Activated T-cell treated with anti-CD3 and anti-CD28 coated beads for 1 hour (primary cell): ENCODE measurements around the gene TDRD3.

ENCODE experiments used
- DNase-seq: peaks from one replicate; pipeline ENCODE4 v3.0.0-alpha.2; 2020; ENCODE audit warnings: low read depth

Gene TDRD3

DNA sequence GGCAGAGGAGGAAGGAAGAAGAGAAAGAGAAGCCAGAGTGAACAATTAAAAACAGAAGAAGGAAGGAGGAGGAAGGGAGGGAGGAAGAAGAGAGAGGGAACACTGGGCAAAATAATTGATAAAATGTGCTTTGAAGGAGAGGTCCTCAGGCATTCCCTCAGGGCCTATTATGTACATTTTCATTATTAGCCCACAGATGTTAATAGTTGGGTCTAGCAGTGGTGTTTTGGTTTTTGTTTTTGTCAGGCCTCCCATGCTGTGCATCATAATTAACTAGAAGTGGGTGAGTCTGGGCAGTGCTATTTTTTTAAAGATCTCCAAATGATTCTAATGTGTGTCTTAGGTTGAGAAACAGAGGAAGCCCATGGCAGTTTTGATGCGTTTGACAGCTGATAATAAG is 178.1 kb downstream of the TDRD3 start:
- DNase-seq, result no peak

- DNase-seq, result no peak
Measured at GRCh38 chr13:60577761-60578160, 180.7 kb downstream of the TDRD3 start.

DNA sequence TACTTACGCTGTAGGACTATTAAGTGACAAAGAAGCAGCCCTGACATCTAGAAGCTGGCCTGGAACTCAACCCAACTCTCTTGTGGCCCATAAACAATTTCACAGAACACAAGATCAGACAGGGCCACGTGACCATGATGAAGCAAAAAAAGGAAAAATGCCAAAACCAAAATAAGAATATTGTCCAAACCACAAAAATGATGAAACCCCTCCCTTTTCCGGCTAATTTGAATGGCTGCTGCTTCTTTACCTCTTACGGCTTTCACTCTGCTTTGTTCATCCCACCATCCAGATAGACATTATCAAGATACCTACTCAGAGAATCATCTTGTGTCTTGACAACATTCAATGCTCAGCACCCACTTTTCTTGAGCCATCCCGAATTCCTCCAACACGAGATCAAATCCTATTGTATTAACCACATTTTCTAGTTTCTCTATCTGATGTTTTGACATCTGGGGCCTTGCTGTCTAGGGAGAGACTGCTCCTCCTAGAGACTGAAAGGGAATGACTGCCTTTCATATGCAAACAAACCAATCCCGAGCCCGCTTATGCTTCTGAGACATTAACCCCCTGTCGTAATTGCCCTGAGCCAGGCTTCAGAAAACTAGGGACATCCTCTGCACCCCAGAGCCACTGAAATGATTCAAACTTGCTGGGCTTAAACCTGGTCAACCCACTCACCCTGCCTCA is 186.3 kb downstream of the TDRD3 start:
- no peak for DNase-seq

- no peak for DNase-seq
Measured at GRCh38 chr13:60583911-60584753, 187.1 kb downstream of the TDRD3 start.

GRCh38 chr13:60584976-60585375 is 188.0 kb downstream of the TDRD3 start:
- DNase-seq, result no peak

GRCh38 chr13:60590800-60591747 is 194.1 kb downstream of the TDRD3 start:
- DNase-seq, result no peak

DNA sequence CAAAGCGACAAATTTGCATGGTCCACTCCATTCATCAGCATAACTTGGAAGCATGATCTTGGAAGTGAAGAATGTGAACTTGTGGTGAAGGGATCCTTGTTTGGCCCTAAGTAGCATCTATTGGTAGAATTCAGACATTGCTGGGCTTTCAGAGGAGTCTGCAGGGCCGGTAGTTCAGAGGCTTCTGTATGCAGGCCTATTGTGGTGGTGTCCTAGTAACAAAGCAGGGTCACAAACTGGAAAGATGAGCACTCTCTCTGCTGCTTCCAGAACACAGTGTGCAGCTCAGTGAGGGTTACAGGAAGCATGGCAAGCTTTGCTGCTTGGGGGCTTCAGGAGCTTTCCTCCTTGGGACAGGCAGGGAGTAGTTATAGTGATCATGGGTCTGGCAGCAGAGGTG is 206.0 kb downstream of the TDRD3 start:
- no peak for DNase-seq

DNA sequence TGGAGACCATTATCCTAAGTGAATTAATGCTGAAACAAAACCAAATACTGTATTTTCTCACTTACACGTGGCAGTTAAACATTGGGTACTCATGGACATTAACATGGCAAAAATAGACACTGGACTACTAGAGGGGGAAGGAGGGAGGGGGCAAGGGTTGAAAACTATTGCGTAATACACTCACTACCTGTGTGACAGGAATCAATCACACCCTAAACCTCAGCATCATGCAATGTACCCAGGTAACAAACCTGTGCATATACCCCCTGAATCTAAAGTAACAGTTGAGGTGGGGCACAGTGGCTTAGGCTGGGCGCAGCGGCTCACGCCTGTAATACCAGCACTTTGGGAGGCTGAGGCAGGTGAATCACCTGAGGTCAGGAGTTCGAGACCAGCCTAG is 207.0 kb downstream of the TDRD3 start:
- no peak for DNase-seq

- no peak for DNase-seq
Measured at GRCh38 chr13:60608954-60609353, 211.9 kb downstream of the TDRD3 start.

DNA sequence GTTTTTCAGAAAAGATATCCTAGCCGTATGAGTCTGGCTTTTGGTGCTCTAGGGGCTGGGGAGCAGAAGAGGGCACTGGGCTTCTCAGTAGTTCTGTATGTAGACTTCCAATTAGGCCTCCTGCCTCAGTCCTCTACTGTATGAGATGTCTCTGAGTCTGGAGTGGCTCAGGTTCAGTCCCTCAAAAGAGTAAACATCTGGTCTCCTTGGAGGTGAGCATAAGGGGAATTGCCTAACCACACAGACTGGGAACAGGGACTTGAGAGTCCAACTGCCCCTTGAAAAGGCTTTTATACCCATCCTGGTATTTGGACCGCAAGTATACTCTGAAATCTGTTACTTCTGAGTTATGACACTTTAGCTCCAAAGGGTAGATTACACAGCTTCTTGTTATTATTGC is 214.5 kb downstream of the TDRD3 start:
- DNase-seq, result no peak

DNA sequence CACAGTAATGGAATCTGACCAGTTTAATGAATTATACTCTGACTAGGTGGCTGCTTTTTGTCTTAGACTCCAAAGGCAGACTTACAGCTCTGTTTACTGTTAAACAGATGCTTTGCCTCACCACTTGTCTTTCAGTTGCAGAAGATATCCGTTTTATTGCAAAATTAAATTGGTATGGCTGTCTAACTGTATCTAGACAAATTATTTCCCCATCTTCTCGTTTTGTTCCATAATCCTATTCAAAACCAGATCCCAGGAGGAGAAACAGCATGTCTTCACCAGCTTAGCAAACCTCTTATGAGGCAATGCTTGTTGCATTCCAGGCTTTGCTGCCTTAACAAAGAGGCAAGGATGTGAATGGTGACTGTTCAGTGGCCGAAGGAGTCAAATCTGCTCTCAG is 215.6 kb downstream of the TDRD3 start:
- no peak for DNase-seq

- DNase-seq, result no peak
Measured at GRCh38 chr13:60613080-60613479, 216.1 kb downstream of the TDRD3 start.

- no peak for DNase-seq
Measured at GRCh38 chr13:60617991-60618733, 221.1 kb downstream of the TDRD3 start.

- no peak for DNase-seq
Measured at GRCh38 chr13:60619461-60619860, 222.4 kb downstream of the TDRD3 start.

- DNase-seq, result no peak
Measured at GRCh38 chr13:60620611-60621395, 223.8 kb downstream of the TDRD3 start.

- DNase-seq, result no peak
Measured at GRCh38 chr13:60623151-60623550, 226.1 kb downstream of the TDRD3 start.
